Rectal smooth muscle tissue (tissue), 1 donor: ENCODE results near the gene HCAR3.
"Not testable (repeated sequence)": the region's sequence is repeated elsewhere in the genome, so short reads cannot be mapped to it uniquely, and the experiment has no call there.

ENCODE experiments used
- H3K27ac ChIP-seq: one replicate; pipeline ENCODE4 v1.7.0; 2013; ENCODE audit warnings: low read depth, low read length, inconsistent platforms
- H3K27me3 ChIP-seq: one replicate; pipeline ENCODE4 v1.7.0; 2013; ENCODE audit warnings: low read length; ENCODE audit not compliant: control insufficient read depth, insufficient read depth
- H3K36me3 ChIP-seq: one replicate; pipeline ENCODE4 v1.7.0; 2013; ENCODE audit warnings: low read length; ENCODE audit not compliant: control insufficient read depth, insufficient read depth
- H3K4me1 ChIP-seq: one replicate; pipeline ENCODE4 v1.7.0; 2013; ENCODE audit warnings: low read length; ENCODE audit not compliant: control insufficient read depth, insufficient read depth
- H3K4me3 ChIP-seq: one replicate; pipeline ENCODE4 v1.7.0; 2013; ENCODE audit warnings: low read length
- H3K9ac ChIP-seq: one replicate; pipeline ENCODE4 v1.7.0; 2013; ENCODE audit warnings: low read length

HCAR3 gene

DNA sequence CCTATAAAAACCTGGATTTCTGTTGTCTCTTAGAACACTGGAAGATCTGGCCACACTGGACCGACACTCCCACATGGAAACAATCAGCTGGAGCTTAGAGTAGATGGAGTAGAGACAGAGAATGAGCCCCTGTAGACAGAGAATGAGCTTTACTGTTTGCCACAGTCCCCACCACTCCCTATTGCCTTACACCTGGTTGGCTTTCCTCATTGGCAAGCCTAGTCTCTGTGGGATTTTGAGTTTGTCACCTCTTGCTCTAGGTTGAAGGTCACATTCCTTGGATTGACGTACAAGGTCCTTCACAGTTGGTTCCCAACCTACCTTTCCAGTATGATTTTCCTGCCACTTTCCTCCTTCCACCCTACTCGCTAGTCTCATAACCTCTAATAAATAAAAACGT is 16.0 kb upstream of the HCAR3 start:
- Histone ChIP-seq H3K4me1 (no peaks in the 10 kb centered on the region), H3K27me3 (no peaks in the 10 kb centered on the region), H3K36me3 (no peaks in the 10 kb centered on the region), H3K9ac (no peak overlapping the region), H3K27ac (no peak overlapping the region), H3K4me3 (no peak overlapping the region)

DNA sequence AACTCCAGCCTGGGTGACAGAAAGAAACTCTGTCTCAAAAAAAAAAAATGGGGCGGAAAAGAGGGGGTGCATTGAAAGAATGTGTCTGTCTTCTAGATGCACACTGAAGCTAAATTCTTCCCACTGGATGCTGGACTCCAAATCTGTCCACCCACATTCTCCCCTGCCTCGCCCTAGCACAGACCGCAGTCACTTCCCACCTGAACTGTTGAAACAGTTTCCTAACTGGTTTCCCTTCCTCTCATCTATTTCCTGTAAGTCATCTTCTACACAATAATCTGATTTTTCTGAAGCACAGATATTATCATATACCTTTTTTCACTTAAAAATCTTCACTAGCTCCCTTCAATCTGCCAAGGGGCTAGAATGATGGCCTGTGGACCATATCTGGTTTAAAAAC is 15.6 kb upstream of the HCAR3 start:
- H3K4me3 ChIP-seq = no peak overlapping the region
- H3K27ac ChIP-seq = no peak overlapping the region
- H3K4me1 ChIP-seq = no peaks in the 10 kb centered on the region
- H3K9ac ChIP-seq = no peak overlapping the region
- H3K27me3 ChIP-seq = no peaks in the 10 kb centered on the region
- no peaks in the 10 kb centered on the region for H3K36me3 ChIP-seq

DNA sequence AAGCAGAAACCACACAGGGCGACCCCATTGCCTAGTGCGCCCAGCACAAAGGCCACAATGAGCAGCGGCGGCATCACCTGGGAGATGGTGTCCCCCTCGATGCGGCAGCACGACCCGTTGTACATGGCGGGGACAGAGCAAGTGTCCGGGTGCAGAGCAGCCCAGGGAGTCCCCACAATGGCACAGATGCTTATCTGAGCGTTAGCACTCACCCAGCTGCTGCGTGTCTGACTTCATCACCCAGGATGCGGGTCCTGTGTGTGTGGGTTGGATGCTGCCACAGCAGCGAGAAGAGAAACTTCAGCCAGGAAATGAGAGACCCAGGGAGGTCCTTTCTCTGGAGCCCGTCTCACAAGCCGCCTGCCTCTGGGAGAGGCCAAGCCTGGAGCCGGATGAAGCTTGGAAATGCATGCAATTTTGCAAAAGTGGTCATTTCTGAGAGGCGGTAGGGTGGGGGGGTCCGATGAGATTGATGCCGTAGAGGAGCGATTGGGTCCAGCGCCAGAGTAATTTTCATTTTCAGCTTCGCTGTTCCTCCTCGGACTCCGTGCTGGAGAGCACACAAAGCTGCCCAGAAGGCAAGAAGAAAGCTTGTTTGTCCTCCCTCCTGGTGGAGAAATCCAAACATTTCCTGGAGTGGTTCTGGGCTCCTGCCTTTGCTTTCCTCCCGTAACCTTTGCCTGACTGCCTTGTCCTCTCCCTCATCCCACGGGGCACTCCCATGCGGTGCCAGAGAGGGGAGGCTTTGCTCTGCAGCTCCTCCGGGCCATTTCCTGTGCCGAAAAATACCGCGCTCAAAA is 13.8 kb upstream of the HCAR3 start, which contains the start of gene HCAR1:
TSS of gene HCAR1 (minus strand) at position 630 of the 800 bp plus-strand sequence. CDS start at position 125, 505 bp downstream.
- Histone ChIP-seq H3K4me1 (no peaks in the 10 kb centered on the region), H3K27ac (no peak within 1 kb of the TSS), H3K9ac (no peak within 1 kb of the TSS), H3K27me3 (no peaks in the 10 kb centered on the region), H3K36me3 (no peaks in the 10 kb centered on the region), H3K4me3 (no peak within 1 kb of the TSS)

DNA sequence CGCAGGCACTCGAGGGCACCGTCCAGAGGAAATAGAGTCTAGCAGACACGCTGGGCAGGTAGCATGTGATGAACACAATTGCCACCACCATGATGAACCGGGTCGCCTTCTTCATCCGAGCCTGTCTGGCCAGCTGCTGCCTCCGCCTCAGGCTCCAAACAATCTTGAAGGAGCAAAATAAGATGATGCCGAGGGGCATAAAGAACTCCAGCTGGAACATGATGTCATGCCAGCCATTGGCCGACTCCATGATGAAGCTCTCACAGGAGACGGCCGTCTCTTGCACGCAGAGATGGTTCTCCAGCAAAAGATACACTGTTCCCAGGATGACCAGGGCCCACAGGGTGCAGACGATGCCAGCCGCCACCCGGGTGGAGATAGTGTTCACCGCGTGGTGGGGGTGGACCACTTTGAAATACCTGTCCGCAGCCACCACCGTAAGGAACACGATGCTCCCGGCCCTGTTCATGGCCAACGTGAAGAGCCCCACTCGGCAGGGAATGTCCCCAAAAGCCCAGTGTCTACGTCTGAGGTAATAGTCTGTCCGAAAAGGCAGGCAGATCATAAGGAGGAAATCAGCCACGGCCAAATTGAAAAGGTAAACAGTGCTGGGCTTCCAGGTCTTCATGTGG is 13.1 kb upstream of the HCAR3 start:
- Histone ChIP-seq H3K27ac (no peak overlapping the region), H3K4me3 (no peak overlapping the region), H3K36me3 (no peaks in the 10 kb centered on the region), H3K4me1 (no peaks in the 10 kb centered on the region), H3K9ac (no peak overlapping the region), H3K27me3 (no peaks in the 10 kb centered on the region)

DNA sequence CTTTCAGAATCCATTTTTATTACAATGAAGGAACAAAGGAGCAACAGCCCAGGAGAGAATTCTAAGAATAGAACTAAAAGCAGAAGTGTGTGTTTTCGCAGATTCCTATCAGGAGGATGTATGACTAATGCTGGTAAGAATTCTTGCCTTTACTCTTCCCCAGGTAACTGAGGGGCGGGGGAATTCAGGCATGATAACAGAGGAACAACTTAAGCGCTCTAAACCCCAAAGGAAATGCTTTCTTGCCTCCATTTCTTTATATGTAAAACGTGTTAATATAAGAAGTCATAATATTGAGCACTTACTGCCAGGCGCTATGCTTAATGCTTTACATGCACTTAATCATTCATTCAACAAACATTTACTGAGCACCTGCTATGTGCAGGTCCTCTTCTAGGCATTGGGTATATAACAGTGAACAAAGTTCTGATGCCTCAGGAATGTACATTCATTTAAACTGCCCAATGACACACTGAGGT is 9.5 kb upstream of the HCAR3 start:
- Histone ChIP-seq H3K4me3 (no peak overlapping the region), H3K27me3 (no peaks in the 10 kb centered on the region), H3K27ac (no peak overlapping the region), H3K9ac (no peak overlapping the region), H3K36me3 (no peaks in the 10 kb centered on the region), H3K4me1 (no peaks in the 10 kb centered on the region)

DNA sequence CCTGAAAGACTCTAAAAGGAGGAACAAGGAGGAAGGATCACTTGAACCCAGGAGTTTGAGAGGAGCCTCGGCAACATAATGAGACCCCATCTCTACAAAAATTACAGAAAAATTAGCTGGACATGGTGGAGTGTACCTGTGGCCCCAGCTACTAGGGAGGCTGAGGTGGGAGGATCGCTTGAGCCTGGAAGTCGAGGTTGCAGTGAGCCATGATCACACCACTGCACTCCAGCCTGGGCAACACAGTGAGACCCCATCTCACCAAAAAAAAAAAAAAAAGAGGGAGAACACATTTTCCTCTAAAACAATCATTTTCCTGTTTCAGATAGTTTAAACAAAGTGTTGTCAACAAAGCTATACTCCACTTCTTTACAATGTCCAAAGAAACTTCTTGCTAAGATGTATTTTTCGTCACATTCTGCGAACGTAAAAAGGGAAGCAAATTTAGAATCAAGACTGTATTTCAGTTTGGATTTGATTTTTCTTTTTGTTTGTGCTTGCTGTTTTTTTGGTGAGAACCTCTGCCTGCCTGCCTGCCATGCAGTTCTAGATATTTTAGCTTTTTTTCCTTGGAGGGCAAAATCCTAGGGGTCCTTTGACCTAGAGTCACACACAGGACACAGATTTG is 9.0 kb upstream of the HCAR3 start:
- Histone ChIP-seq H3K27ac (no peak overlapping the region), H3K4me3 (no peak overlapping the region), H3K4me1 (no peaks in the 10 kb centered on the region), H3K36me3 (no peaks in the 10 kb centered on the region), H3K9ac (no peak overlapping the region), H3K27me3 (no peaks in the 10 kb centered on the region)

DNA sequence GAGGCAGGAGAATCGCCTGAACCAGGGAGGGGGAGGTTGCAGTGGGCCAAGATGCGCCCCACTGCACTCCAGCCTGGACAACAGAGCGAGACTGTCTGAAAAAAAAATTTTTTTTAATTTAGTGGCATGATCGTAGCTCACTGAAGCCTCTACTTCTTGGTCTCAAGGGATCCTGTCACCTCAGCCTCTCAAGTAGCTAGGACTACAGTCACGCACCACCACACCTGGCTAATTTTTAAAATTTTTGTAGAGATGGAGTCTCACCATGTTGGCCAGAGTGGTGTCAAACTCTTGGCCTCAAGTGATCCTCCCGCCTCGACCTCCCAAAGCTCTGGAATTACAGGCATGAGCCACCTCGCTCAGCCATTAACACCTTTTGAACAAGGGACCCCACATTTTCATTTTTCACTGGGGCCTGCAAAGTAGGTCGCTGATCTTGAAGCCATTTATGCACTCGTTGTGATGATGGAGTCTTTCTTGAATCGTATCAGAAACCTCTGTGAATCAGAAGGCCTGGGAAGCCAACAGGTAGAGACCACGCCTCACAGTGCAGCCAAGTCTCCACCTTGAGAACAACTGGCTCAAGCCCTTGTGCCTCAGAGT is 8.1 kb upstream of the HCAR3 start:
- Histone ChIP-seq H3K4me1 (no peaks in the 10 kb centered on the region), H3K9ac (no peak overlapping the region), H3K27ac (no peak overlapping the region), H3K27me3 (no peaks in the 10 kb centered on the region), H3K36me3 (no peaks in the 10 kb centered on the region), H3K4me3 (no peak overlapping the region)

DNA sequence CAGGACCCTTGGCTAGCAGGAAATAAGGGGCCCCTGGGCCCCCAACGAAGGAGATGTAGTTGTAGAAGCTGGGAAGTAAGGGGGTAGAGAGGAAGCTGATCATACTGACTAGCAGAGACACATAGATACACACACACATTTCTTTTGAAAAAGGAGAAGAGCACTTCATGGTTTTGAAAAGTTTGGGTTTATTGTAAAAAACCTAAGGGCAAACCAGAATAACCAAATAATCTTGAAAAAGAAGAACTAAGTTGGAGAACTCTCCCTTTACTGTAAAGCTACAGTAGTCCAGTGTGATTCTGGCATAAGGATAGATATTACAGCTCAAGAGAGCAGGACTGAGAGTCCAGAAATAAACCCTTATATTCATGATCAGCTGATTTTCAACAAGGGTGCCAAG is 5.8 kb upstream of the HCAR3 start:
- Histone ChIP-seq H3K27ac (no peak overlapping the region), H3K27me3 (no peaks in the 10 kb centered on the region), H3K4me3 (no peak overlapping the region), H3K36me3 (no peaks in the 10 kb centered on the region), H3K4me1 (no peaks in the 10 kb centered on the region), H3K9ac (no peak overlapping the region)

DNA sequence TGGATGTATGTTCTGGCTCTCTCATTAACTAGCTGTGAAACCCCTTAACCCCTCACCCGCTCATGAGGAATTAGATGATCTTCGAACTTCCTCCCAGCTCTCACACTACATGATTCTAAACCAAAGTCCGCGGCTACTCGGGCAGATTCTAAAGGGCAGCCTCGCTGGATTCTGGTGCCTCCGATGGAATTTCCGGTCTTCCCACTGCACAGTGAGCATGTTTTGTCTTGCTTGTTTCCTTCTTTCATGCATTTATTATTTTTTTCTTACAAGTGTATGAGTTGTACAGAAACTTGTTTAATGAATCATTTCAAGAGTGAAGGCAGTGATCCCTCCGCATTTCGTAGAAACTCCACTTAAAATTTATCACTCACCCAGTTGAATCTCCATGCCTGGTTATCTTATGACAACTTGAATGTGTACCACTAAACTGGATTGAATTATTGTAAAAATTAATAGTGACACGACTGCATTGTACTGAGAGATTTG is 4.5 kb upstream of the HCAR3 start:
- H3K4me1 ChIP-seq = no peaks in the 10 kb centered on the region
- H3K4me3 ChIP-seq = no peak overlapping the region
- no peak overlapping the region for H3K9ac ChIP-seq
- H3K36me3 ChIP-seq = no peaks in the 10 kb centered on the region
- no peaks in the 10 kb centered on the region for H3K27me3 ChIP-seq
- no peak overlapping the region for H3K27ac ChIP-seq

DNA sequence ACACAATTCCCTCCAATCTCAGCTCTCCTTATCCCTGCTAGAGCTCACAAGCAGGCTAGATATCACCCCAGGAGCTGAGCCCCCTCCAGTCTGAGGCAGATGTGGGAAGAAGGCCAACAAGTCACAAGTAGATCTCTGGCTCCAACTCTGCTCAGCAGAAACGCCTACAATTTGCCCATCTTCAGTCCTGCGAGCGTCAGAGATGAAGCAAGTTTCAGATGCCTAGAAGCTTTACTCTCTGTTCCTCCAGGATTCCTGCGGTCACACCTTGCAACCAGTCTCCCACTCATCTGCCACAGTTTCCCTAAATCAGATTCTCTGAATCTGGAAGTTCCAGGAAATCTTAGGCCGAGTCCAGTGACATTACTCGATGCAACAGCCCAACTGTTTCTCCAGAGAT is 1.4 kb downstream of the HCAR3 start:
- not testable (repeated sequence) for H3K4me3 ChIP-seq, H3K27me3 ChIP-seq, H3K9ac ChIP-seq, H3K36me3 ChIP-seq, H3K27ac ChIP-seq, H3K4me1 ChIP-seq

DNA sequence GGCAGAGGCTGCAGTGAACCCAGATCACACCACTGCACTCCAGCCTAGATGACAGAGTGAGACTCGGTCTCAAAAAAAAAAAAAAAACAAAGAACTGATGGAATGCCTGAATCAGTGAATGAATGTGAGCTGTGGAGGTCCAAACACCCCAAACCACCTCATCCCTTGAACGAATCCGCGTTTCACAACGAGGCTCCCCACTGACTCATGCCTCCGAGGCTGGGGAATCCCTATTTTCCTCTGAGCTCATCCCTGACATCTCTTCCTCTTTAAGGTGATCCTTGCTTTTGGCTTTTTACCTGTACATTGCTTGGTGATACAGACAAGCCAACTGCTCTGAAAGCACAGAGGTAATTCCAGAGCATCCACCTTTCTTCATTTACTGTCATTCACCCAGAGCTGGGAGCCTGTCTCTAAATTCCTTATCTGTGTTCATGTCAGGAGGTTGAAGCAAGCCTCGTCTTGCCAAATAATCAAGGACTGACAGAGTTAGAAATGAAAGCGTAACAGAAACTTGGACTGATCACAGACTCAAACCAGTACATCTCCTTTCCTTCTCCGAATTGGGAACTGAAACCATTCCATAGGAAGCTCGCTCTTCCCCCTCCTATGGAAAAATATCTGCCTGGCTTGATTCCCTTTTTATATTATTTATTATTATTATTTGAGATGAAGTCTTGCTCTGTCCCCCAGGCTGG is 3.0 kb downstream of the HCAR3 start:
- not testable (repeated sequence) for H3K9ac ChIP-seq, H3K4me1 ChIP-seq, H3K27me3 ChIP-seq, H3K4me3 ChIP-seq, H3K36me3 ChIP-seq, H3K27ac ChIP-seq

DNA sequence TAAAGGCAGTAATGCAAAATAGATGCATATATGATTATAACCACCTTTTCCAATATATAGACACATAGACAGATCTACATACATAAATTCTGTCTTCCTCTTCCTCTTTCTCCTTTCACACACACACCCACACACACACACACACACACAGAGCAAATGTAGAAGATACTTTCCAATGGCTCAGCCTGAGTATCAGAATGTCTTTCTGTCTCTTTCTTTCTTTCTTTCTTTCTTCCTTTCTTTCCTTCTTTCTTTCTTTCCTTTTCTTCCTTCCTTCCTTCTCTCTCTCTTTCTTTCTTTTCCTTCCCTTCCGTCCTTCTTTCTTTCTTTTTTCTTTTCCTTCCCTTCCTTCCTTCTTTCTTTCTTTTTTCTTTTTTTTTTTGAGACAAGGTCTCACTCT is 5.3 kb downstream of the HCAR3 start:
- H3K27ac ChIP-seq, H3K36me3 ChIP-seq, H3K4me1 ChIP-seq, H3K9ac ChIP-seq, H3K4me3 ChIP-seq, H3K27me3 ChIP-seq: not testable (repeated sequence)
